GM21529 (cell line): ENCODE measurements around the gene PLP2.
"Not testable (repeated sequence)": the region's sequence is repeated elsewhere in the genome, so short reads cannot be mapped to it uniquely, and the experiment has no call there.

ENCODE experiments used
- ATAC-seq: cut with Tn5 transposase; IDR thresholded peaks from one replicate; pipeline ENCODE4 v1.9.1; 2021; ENCODE audit not compliant: unreplicated experiment

Gene PLP2, protein sequence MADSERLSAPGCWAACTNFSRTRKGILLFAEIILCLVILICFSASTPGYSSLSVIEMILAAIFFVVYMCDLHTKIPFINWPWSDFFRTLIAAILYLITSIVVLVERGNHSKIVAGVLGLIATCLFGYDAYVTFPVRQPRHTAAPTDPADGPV

DNA sequence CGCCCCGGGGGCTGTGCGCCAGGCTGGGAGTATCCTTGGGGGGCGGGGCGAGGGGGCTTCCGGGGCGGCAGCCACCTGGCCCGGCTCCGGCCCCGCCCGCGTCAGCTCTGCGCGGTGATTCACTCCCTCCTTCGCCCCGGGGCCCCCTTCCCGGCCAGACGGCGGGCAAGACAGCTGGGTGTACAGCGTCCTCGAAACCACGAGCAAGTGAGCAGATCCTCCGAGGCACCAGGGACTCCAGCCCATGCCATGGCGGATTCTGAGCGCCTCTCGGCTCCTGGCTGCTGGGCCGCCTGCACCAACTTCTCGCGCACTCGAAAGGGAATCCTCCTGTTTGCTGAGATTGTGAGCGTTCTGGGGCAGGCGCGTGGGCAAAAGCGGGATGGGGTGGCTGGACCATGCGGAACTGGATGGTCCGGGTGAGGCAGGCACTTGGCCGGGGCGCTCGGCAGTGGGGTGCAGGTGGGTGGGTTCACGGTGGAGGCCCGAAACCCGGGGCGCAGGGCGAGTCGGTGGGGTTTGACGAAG lies at the start of gene PLP2:
PLP2 (plus strand) TSS at position 147 of the 528 bp plus-strand sequence; CDS start at position 250, 103 bp downstream.
- ATAC-seq: peak; percentile 41

DNA sequence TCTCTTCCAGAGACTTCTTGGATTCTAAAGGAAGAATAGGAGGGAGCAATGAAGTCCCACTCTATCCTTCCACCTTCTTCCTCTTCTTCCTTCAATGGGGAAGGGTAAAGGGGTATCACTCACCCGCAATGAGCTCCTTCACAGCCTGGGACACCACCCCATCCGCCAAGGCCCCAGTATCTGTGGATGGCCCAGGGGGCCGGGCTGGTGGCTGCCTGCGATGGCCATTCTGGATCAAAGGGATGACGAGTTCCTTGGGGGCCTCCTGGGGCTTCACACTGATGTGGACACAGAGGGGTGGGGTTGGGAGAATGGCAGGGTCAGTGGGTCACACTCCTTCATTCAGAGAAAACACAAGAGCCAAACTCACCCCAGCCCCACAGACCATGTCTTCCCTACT lies 49.2 kb upstream of the PLP2 start:
- no peak for ATAC-seq

DNA sequence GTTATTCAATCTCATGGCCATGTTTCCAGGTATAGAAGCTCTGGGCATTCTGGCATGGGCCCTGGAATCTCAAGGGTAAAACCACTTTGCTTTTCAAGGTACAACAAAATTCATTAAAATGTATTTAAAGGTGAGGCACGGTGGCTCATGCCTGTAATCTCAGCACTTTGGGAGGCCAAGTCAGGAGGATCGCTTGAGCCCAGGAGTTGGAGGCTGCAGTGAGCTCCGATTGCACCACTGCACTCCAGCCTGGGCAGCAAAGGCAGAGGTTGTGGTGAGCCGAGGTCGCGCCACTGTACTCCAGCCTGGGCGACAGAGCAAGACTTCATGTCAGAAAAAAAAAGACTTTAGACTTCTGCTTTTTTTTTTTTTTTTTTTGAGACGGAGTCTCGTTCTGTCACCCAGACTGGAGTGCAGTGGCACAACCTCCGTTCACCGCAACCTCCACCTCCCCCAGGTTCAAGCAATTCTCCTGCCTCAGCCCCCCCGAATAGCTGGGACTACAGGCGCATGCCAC lies 43.9 kb upstream of the PLP2 start:
- not testable (repeated sequence) for ATAC-seq

DNA sequence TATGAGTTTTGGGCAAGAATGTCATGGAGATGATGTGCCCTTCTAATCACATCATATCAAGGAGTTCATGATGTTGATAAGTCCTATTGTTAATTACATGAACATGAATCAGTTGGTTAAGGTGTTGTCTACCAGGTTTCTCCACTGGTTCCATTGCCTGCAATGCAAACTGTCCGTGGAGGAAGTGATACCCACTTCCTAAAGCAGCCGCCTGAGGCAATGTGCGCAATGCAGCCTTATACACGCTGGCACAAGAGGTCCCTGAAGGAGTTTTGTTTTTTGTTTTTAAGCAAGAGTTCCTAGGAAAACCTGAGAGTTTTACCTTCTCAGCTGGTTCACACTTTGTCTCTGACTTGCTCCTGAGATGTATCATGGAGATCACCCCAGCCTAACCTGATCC lies 42.3 kb upstream of the PLP2 start:
- no peak for ATAC-seq

DNA sequence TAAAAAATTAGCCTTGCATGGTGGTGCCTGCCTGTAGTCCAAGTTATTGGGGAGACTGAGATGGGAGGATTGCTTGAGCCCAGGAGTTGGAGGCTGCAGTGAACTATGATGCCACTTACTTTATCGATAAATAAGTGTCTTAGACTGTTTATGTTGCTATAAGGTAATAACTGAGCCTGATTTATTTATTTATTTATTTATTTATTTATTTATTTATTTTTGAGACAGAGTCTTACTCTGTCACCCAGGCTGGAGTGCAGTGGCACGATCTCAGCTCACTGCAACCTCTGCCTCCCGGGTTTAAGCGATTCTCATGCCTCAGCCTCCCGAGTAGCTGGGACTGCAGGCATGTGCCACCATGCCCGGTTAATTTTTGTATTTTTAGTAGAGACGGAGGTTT lies 39.4 kb upstream of the PLP2 start:
- not testable (repeated sequence) for ATAC-seq

DNA sequence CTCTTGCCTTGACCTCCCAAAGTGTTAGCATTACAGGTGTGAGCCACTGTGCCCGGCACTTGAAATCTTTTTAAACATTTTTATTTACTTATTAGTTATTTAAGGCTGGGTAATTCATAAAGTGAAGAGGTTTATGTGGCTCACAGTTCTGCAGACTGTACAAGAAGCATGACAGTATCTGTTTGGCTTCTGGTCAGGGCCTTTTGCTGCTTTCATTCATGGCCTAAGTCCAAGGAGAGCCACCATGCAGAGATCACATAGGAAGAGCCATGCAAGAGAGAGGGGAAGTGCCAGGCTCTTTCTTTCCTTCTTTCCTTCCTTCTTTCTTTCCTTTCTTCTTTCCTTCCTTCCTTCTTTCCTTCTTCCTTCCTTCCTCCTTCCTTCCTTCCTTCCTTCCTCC lies 37.9 kb upstream of the PLP2 start:
- ATAC-seq: no peak

DNA sequence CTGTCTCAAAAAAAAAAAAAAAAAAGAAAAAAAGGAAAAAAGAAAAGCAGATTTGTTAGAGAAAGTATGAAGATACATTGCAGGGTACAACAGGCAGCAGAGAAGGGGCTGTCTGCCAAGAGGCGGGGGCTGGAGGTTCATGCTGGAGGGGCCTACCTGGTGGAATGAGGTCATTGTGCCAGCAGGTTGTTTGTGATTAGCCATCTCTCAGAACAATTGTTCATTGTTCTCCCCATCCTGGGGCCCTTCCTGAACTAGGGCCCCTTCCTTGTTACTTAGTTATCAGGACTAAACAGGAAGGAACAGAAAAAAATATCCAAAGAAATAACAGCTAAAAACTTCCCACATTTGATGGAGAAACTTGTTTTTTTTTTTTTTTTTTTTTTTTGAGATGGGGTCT lies 34.2 kb upstream of the PLP2 start:
- ATAC-seq: no peak

DNA sequence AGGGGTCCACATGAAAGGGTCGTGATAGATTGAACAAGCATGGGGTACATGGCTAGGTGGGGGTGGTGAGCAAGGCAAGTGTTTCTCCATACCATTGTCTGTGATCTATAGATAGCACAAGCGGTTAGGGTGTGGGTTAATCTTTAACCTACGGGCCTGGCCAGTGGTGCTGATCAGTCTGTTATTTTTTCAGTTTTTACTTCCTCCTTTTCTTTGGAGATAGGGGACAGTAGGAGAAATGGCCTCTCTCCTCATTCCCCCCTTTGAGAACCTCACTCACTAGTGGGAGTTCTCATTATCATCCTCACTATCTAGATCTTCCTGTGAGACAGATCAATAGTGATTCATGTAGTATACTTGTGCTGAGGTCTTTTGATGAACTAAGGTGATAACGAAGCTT lies 32.0 kb upstream of the PLP2 start:
- ATAC-seq: no peak

DNA sequence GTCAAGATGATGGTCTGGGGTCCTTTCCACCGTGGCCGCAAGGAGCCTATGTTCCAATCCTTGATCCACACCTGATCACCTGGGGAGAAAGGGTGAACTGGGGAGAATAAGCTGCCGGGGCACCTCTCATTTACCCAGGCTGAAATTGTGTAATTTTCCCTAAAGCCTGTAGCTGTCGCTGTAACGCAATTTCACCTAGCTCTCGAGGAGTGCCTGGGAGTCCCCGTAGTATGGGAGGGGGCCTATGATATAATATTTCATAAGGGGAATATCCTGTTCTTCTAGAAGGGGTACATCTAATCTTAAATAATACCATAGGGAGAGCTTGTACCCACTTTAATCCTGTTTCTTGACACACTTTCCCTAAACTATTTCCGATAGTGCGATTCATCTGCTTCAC lies 29.4 kb upstream of the PLP2 start:
- not testable (repeated sequence) for ATAC-seq

DNA sequence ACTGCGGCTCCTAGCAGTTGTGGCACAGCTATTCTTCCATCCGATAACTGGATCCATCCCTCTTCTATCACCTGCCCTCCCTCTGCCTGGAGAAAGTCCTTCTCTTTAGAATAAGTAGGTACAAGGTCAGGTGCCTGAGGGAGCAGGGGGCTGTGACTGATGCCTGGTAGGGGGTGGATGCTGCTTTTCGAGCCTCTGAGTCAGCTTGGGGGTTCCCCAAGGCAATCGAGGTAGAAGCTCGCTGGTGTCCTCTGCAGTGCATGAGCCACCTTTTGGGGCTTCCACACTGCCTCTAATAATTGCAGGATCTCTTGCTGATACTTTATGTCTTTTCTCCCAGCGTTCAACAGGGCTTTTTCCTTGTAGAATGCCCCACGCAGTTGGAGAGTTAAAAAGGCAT lies 28.5 kb upstream of the PLP2 start:
- ATAC-seq: not testable (repeated sequence)

DNA sequence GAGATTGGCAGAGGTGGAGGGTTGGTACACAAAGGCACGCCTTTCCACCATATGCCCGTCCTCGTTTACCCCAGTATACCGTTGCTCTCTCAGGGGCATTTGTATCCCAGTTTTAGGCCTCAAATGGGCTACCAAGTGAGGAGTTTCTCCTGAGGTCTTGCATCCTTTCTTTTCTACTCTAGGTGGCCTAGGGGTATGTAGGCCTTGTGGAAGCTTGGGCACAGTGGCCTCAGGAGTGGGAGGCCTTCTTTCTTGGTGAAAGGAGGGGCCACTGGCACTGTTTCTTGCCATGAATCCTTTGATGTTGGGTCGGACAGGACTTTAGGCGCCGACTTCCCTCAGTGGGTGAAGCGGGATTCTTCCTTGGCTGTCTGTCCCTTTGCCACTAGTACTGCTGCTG lies 24.4 kb upstream of the PLP2 start:
- ATAC-seq: no peak

DNA sequence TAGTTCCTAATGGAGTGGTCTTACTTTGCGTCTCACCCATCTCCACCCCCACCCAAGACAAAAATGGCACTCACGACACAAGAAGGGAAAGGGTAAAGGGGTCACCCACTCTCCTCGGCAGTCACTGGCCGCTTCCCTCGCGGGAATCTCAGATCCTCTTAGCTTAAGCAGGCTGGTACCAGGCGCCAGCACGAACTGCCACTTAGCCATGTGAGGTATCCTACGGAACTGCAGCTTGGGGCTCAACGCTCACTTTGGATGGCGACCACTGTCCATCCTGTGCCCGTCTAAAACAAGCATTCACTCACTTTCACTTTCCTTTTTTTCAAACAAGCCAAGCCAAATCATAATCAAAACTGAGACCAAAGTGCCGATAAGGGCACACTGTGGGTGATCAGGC lies 23.8 kb upstream of the PLP2 start:
- ATAC-seq: no peak

DNA sequence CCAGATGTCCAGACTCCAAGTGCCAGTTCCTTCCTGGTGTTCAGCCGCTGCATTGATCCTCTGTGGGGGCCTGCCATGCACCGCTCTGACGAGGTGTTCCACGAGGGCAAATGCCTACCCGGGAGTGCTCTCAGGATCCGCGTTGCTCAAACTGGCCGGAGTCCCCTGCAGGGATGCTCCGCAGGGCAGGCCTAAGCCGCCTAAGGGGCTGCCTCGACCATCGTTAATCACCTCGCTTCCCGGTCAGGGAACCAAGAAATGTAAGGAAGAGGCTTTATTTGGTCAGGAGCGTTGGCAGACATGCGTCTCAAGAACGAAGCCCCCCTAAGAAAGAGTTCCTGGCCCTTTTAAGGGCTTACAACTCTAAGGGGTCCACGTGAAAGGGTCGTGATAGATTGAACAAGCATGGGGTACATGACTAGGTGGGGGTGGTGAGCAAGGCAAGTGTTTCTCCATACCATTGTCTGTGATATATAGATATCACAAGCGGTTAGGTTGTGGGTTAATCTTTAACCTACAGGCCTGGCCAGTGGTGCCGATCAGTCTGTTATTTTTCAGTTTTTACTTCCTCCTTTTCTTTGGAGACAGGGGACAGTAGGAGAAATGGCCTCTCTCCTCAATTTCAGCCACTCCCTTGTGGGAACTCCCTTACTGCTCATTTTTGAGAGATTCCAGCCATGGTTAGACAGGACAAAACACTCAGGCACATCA lies 23.2 kb upstream of the PLP2 start:
- ATAC-seq: not testable (repeated sequence)

DNA sequence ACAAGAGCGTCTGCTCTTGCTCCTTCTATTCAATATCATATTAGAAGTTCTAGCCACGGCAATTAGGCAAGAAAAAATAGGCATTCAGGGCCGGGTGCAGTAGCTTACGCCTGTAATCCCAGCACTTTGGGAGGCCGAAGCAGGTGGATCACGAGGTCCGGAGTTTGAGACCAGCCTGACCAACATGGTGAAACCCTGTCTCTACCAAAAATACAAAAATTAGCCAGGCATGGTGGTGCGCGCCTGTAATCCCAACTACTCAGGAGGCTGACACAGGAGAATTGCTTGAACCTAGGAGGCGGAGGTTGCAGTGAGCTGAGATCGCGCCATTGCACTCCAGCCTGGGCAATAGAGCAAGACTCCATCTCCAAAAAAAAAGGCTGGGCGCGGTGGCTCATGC lies 22.4 kb upstream of the PLP2 start:
- not testable (repeated sequence) for ATAC-seq

DNA sequence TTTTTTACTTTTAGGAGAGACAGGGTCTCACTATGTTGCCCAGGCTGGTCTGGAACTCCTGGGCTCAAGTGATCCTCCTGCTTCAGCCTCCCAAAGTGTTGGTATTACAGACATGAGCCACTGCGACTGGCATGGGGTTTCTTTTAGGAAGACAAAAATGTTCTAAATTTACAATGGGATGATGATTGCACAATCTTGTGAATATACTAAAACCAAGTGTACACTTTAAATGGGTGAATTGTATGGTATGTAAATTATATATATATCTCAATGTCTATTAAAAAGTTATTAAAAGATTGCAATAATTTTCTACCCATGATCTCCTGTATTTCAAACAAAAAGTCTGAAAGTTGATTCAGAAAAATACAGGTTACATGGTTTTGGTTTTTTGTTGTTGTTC lies 18.2 kb upstream of the PLP2 start:
- no peak for ATAC-seq

DNA sequence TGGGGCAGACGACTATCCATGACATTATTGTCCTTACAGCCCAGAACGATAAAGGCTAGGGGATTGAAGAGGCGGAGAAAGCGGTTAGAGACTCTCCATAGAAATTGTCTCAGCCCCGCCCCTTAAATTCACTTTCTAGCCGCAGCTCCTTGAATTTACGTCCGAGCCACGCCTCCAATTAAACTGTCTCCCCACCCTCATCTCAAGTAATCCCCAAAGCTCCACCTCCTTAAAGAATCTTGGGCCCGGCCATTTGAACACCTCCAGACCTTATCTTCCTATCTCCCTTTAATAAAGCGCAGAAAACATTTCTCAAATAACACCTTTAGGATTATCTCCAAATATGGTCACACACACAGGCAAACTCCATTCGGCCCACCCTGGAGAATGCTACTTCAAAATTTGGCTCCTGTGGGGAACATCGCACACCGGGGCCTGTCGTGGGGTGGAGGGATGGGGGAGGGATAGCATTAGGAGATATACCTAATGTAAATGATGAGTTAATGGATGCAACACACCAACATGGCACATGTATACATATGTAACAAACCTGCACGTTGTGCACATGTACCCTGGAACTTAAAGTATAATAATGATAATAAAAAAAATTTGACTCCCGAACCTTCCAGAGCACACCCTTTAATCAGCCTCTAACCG lies 16.3 kb upstream of the PLP2 start:
- ATAC-seq: peak; percentile 9

DNA sequence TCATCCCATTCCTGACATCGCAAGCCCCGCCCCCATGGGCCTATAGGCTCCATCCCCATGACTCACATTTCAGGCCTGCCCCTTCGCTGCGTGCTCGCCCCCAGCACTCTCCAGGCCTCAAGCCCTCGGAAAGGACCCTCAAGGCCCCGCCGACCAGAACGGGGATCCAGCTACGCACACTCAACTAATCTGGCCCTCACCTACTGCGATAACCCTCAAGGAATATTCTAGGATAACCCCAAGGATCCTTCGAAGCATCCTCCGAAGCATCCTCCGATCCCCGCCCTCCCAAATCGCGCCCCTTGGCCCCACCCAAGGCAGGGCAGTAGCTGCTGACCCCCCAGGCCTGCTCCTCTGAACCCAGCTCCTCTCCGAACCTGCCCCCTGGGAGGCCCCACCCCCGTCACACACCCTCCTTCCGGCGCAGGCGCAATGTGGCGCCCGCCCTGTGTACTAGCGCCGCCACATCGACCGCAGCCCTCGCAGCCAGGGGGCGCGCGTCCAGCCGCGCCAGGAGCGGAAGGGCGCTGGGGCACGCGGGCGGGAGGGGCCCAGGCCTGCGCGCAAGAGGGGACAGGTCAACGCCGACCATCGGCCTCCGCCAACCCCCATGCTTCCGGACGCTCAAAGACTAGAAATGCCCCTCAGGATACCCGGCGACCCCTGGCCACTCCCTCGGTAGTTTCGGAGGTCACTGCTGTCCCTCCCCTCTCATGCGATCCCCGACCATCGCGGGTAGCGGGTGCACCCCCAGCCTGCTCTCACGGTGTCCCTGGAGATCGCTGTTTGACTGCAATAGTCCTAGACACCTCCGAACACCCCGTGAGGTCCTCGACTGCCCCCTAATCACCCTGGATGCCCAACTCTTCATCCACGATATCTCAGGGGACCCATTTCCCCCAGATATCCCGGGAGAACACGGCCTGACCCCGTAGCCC lies 15.5 kb upstream of the PLP2 start:
- ATAC-seq: peak; percentile 84

DNA sequence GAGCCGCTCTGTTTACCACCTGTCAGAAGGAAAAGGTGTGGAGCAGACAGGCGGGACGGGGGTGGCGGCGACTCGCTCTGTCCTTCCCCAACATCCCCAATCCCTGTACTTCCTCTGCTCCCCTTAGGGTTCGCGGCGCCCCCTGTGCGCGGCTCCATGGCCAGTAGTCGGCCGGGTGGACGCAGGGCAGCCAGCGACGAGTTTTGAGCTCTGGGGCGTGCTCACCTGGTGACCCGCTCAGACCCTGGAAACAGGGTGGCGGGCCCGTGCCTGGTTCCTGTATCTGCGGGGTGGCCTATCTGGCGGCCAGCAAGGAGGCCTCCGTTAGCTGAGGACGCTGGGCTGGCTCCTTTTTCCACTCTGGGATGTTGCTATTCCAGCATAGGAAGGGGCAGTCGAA lies 14.5 kb upstream of the PLP2 start:
- ATAC-seq: no peak

DNA sequence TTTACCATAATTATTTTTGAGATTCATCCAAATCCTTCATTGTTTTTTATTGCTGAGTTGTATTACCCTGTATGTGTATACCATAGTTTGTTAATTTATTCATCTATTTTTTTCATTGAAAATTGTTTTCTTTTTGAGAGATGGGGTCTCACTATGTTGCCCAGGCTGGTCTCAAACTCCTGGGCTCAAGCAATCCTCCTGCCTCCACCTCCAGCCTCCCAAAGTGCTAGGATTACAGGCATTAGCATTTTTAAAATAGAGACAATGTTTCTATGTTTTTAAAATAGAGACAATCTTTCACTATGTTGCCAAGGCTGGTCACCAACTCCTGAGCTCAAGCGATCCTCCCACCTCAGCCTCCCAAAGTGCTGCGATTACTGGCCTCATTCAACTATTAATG lies 10.8 kb upstream of the PLP2 start:
- no peak for ATAC-seq

DNA sequence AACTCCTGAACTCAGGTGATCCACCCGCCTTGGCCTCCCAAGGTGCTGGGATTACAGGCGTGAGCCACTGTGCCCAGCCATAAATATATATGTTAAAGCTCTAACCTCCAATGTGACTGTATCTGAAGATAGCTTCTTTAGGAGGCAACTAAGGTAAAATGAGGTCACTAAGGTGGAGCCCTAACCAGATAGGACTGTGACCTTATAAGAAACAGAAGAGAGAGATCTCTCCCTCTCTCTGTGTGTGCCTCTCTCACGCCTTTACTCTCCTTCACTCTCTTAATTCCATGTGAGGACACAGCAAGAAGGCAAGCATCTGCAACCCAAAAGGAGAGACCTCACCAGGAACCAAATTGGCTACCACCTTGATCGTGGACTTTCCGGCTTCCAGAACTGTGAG lies 10.1 kb upstream of the PLP2 start:
- ATAC-seq: no peak

DNA sequence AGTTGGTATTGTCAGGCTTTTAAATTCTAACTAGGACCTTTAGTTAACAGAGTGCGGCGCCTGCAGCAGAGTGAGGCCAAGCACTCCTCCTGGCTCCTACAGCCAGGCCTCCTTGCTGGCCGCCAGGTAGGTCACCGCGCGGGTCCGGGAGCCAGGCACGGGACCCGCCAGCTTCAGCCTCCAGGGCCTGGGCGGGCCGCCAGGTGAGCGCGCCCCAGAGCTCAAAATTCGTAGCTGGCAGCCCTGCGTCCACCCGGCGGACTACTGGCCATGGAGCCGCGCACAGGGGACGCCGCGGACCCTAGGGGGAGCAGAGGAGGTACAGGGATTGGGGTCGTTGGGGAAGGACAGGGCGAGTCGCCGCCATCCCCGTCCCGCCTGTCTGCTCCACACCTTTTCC lies 9.1 kb upstream of the PLP2 start, which contains the start of gene MAGIX:
MAGIX (plus strand) TSS at position 139 of the 400 bp plus-strand sequence; CDS start at position 271, 132 bp downstream.
- no peak for ATAC-seq
